HG03432 (cell line): ENCODE results near the gene LYRM7.

ENCODE experiments used
- ATAC-seq: cut with Tn5 transposase; IDR thresholded peaks from one replicate; pipeline ENCODE4 v1.9.1; 2021; ENCODE audit warnings: mild to moderate bottlenecking, moderate library complexity; ENCODE audit not compliant: unreplicated experiment

The LYRM7 gene

GRCh38 chr5:131254741-131255140 is 84.0 kb downstream of the LYRM7 start:
- ATAC-seq = no peak
